Fibroblast of gingiva (primary cell): Measurements from ENCODE around the gene EVX1.
A peak's percentile ranks its signal among the peaks of the same experiment; 100 is the strongest.

Source experiments
- DNase-seq: peaks from one replicate; pipeline ENCODE4 v3.0.0-alpha.2; 2011; ENCODE audit warnings: low read depth

The EVX1 gene

GRCh38 chr7:27235387-27236311, 7.0 kb upstream of the EVX1 start:
- peak; percentile 7 for DNase-seq

- no peak for DNase-seq
These were observed 4.8 kb upstream of the EVX1 start for GRCh38 chr7:27237735-27238334.

GRCh38 chr7:27238979-27239386, 3.6 kb upstream of the EVX1 start:
- DNase-seq, result no peak

GRCh38 chr7:27239387-27240014, 3.1 kb upstream of the EVX1 start:
- DNase-seq, result no peak

GRCh38 chr7:27240015-27240731, 2.4 kb upstream of the EVX1 start:
- DNase-seq, result no peak

- DNase-seq, result no peak
These were observed 1.2 kb upstream of the EVX1 start for GRCh38 chr7:27241189-27242056.

GRCh38 chr7:27242154-27242553, 448 bp upstream of the EVX1 start:
- DNase-seq, result no peak

DNA sequence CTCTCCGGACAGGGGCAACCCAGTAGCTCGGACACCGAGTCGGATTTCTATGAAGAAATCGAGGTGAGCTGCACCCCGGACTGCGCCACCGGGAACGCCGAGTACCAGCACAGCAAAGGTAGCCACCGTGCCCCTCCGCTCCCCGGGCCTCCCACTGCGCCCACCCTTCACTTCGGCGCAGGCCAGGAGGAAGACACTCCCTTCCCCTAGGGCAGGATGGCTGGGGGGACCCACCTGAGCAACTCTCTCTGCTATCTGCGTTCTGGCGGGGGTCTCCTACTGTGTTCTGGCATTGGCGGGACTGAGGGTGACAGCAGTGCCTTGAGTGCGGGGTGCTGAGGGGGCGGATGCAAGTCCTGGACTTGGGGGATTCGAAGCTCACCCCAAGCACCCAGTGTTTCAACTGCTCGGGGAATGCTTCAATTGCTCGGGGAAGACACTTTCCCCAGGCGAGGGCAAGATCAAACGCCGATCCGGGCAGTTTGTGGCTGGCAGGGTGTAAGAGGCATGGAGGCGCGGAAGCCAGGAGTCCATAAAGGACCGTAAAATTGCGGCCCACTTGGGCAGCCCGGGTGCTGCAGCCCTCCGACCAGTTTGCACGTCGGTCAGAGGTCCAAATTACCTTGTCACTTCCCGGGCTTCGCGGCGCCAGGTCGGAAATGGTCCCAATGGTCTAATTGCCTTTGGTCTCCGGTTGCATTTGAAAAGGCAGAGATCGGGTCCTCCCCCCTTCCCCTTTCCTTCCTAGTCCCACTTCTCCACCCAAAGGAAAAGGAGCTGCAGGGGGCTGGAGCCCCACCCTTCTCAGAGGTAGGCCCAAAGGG, 950 bp downstream of the EVX1 start:
- DNase-seq, result no peak

- DNase-seq, result no peak
These were observed 2.0 kb downstream of the EVX1 start for GRCh38 chr7:27244488-27245123.

GRCh38 chr7:27245124-27245797, 2.7 kb downstream of the EVX1 start:
- DNase-seq, result no peak

GRCh38 chr7:27245798-27246691, 3.4 kb downstream of the EVX1 start:
- DNase-seq, result no peak

DNA sequence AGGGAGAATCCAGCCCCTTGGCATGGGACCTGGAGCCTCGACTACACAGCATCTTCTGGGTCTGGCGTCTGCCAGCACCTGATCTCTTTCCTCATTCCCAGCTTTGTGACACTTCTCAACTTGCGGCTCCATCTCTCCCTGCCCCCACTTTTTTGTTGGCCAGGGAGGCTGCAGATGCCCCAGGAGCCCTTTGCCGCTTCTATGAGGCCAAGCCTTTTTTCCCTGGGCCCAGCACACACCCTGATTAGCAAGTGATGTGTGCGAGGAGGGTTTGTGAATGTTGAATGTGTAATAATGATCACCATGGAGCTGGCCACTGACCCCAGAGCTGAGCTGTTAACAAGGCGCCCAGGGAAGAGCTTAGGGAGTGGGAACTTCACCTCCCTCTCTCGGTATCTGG, 4.4 kb downstream of the EVX1 start:
- no peak for DNase-seq

DNA sequence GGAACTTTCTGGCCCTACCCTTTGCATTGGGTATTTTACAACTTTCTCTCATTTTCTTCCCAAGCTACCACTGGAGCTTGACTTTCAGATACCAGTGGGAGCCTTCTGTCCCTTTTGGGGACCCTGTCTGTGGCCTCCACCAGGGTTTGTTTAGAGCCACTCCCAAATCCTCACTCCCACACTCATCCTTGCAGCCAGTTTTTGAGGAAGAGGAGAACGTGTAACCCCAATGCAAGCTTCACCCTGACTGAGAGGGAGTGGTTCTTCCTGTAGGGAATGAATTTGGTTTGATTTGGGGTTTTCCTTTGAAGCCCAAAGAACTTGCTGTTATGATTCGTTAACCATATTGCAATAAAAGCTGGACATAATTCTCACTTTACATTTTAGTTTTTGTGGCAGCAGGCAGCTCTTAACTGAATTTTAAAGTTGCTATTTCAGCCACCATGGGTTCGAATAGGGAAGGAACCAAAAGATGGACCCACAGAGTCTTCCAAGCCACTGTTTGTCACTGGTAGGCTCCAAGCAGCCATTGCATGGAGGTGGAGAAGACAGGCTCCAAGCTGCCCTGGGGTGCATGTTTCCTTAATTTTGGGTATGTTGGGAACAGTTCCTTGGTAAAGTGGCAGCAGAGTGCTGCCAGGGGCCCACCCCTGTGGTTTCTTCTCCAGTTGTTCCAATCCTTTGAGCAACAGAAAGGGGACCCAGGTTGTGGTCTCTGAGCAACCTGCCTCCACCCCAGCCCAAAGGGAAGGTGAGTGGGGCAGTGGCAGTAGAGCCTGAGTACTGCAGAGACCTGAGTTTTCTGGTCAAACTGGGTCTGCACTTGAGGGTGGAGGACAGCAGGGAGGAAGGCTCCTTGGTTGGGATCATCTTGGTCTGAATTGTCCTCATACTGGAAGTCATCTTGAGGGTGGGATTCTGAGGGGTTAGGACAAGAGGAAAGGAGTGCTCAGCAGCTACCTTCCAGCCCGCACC, 5.1 kb downstream of the EVX1 start:
- no peak for DNase-seq

DNA sequence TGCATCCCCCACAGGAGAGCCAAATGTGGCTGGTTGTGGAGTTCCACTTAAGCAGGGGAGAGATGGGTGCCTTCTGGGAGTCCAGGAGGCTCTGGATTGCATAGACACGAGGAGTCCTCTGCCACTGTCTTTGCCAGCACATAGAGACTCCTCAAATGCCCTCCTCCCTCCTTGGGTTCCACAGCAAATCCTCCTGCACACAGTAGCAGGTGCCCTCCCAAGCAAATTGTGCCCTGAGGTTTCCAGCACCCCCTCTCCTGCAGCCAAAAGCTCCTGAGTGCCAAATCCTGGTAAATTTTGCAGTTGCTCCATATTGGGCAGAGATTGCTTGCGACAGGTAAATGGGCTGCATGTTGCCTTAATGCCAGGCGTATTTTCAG, 5.8 kb downstream of the EVX1 start:
- no peak for DNase-seq

DNA sequence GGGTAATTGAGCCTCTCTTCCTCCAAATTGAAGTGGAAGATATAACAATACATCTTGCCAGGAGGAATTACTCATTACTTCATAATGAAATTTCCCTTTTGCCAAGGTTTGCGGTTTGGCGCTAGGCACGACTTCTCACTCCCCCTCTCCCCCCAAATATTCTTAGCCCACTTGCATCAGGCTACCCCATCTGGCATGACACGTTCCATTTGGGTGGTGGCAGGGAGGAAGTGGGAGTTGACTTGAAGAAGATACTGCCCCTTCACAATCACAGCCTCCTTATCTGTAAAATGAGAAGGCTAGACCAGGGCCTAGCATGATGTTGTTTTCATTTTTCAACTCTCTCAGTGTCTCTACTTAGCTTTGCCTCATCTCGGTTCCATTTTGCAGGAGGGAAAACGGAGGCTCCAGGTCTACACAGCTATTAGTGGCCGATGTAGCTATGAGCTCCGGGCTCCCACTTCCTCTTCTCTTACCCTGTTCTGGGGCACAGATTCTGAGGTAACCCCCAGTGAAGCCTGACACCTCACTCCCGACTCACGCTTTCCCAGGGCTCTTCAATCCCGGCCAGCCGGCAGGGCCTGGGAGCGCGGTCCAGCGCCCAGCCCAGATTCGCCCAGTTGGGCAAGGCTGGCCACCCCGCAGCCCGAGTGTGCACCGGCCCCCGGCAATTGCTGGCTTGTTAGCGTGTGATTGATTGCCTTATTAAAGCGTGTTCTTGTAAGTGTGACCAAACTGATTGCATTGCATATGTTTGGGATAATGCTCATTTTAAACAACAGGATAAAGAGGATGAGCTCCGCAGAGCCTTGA, 6.5 kb downstream of the EVX1 start:
- DNase-seq, result peak; percentile 44
